ENCODE measurements around the gene FBXO46. TPM values are rescaled to one million over a fixed set of nuclear protein-coding genes. Genes with fewer than 3 reads are reported as not detected.

FBXO46 gene
- total and polyA plus RNA-seq, 2 of the 13 experiments (the other 11 are each of a cell fraction or from before 2014, with no cell fraction given), result 6.2 to 6.4 TPM

GRCh38 chr19:45681391-45682015 lies 49.2 kb downstream of the FBXO46 start (continued):
- TF ChIP-seq AFF4 (CRISPR knock-in tag; IDR thresholded peaks at IDR 0.05) (no peak), ZNF317 (CRISPR knock-in tag; IDR thresholded peaks at IDR 0.05) (peak; percentile 73; the same call in 1 of the 2 replicates), MEIS1 (CRISPR knock-in tag; IDR thresholded peaks at IDR 0.05; ENCODE audit: borderline replicate concordance) (0 out of 2 replicates have a peak, but pooled peaks have one; percentile 24), CC2D1A (CRISPR knock-in tag; IDR thresholded peaks at IDR 0.05) (no peak), ZNF451 (CRISPR knock-in tag; IDR thresholded peaks at IDR 0.05) (no peak), ZNF570 (CRISPR knock-in tag; IDR thresholded peaks at IDR 0.05; ENCODE audit: borderline replicate concordance) (no peak), MLXIP (CRISPR knock-in tag; IDR thresholded peaks at IDR 0.05; ENCODE audit: borderline replicate concordance) (no peak), WIZ (CRISPR knock-in tag; IDR thresholded peaks at IDR 0.05) (no peak), ZNF253 (CRISPR knock-in tag; IDR thresholded peaks at IDR 0.05; ENCODE audit: borderline replicate concordance) (no peak), DNMT1 (CRISPR knock-in tag; IDR thresholded peaks at IDR 0.05) (no peak), PHF20 (CRISPR knock-in tag; IDR thresholded peaks at IDR 0.05) (no peak), PITX1 (CRISPR knock-in tag; IDR thresholded peaks at IDR 0.05) (0 out of 2 replicates have a peak, but pooled peaks have one; percentile 14), LBX2 (CRISPR knock-in tag; IDR thresholded peaks at IDR 0.05; ENCODE audit: borderline replicate concordance) (no peak), ZNF333 (CRISPR knock-in tag; IDR thresholded peaks at IDR 0.05; ENCODE audit: borderline replicate concordance) (no peak; the same call in 1 of the 2 replicates), PHF8 (CRISPR knock-in tag; IDR thresholded peaks at IDR 0.05) (peak; percentile 52)
- TF ChIP-seq, protein P1, sequence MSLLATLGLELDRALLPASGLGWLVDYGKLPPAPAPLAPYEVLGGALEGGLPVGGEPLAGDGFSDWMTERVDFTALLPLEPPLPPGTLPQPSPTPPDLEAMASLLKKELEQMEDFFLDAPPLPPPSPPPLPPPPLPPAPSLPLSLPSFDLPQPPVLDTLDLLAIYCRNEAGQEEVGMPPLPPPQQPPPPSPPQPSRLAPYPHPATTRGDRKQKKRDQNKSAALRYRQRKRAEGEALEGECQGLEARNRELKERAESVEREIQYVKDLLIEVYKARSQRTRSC (CRISPR knock-in tag; IDR thresholded peaks at IDR 0.05; ENCODE audit: low read depth), result no peak
- TF ChIP-seq, protein P2, sequence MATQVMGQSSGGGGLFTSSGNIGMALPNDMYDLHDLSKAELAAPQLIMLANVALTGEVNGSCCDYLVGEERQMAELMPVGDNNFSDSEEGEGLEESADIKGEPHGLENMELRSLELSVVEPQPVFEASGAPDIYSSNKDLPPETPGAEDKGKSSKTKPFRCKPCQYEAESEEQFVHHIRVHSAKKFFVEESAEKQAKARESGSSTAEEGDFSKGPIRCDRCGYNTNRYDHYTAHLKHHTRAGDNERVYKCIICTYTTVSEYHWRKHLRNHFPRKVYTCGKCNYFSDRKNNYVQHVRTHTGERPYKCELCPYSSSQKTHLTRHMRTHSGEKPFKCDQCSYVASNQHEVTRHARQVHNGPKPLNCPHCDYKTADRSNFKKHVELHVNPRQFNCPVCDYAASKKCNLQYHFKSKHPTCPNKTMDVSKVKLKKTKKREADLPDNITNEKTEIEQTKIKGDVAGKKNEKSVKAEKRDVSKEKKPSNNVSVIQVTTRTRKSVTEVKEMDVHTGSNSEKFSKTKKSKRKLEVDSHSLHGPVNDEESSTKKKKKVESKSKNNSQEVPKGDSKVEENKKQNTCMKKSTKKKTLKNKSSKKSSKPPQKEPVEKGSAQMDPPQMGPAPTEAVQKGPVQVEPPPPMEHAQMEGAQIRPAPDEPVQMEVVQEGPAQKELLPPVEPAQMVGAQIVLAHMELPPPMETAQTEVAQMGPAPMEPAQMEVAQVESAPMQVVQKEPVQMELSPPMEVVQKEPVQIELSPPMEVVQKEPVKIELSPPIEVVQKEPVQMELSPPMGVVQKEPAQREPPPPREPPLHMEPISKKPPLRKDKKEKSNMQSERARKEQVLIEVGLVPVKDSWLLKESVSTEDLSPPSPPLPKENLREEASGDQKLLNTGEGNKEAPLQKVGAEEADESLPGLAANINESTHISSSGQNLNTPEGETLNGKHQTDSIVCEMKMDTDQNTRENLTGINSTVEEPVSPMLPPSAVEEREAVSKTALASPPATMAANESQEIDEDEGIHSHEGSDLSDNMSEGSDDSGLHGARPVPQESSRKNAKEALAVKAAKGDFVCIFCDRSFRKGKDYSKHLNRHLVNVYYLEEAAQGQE (IDR thresholded peaks at IDR 0.05; ENCODE audit: borderline replicate concordance in 1 of 2, low read depth in 1 of 2, low read length in 2 of 2), result peak in 1 of 2 experiments; percentile 6; a peak in 1 of 4 replicates
